Measurements from ENCODE around the gene IPPK.

Gene IPPK

DNA sequence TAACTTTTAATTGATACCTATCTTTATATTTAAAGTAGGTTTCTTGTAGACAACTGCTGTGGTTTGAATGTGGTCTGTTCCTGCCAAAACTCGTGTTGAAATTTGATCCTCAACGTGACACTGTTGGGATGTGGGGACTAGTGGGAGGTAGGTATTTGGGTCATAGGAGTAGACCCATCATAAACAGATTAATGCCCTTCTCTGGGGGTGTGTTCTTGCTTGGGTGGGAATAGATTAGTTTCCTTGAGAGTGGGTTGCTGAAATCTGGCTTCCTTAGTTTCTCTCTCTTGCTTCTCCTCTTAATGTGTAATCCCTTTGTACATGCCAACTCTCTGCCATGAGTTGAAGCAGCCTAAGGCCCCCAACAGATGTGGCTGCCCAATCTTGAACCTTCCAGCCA lies 34.6 kb upstream of the IPPK start:
- TF ChIP-seq, protein P1, sequence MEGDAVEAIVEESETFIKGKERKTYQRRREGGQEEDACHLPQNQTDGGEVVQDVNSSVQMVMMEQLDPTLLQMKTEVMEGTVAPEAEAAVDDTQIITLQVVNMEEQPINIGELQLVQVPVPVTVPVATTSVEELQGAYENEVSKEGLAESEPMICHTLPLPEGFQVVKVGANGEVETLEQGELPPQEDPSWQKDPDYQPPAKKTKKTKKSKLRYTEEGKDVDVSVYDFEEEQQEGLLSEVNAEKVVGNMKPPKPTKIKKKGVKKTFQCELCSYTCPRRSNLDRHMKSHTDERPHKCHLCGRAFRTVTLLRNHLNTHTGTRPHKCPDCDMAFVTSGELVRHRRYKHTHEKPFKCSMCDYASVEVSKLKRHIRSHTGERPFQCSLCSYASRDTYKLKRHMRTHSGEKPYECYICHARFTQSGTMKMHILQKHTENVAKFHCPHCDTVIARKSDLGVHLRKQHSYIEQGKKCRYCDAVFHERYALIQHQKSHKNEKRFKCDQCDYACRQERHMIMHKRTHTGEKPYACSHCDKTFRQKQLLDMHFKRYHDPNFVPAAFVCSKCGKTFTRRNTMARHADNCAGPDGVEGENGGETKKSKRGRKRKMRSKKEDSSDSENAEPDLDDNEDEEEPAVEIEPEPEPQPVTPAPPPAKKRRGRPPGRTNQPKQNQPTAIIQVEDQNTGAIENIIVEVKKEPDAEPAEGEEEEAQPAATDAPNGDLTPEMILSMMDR (IDR thresholded peaks at IDR 0.05; ENCODE audit: extremely low read depth, insufficient read depth, missing control alignments), result no peak
- in situ Hi-C loops (cut with MboI; ENCODE audit: low pct_unique_long_range_greater_than_20kb, low sequenced_read_pairs, unreplicated experiment), result no loop called here
- no peak for DNase-seq (ENCODE audit: low spot score)

DNA sequence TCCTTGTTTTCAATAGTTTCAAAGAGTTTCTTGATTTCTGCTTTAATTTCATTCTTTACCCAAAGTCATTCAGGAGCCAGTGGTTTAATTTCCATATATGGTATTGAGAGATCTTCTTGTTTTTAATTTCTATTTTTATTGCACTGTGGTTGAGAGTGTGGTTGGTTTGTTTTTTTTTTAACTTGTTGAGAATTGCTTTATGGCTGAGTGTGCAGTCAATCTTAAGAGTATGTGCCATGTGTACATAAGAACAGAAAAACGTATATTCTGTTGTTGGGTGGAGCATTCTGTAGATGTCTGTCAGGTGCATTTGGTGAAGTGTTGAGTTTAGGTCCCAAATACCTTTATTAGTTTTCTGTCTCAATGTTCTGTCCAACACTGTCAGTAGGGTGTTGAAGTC lies 26.7 kb upstream of the IPPK start:
- no peak for DNase-seq (ENCODE audit: low spot score)
- TF ChIP-seq, protein P1 (IDR thresholded peaks at IDR 0.05; ENCODE audit: extremely low read depth, insufficient read depth, missing control alignments), result no peak
- in situ Hi-C loops (cut with MboI; ENCODE audit: low pct_unique_long_range_greater_than_20kb, low sequenced_read_pairs, unreplicated experiment), result no loop called here

- in situ Hi-C loops (cut with MboI; ENCODE audit: low pct_unique_long_range_greater_than_20kb, low sequenced_read_pairs, unreplicated experiment), result no loop called here
- DNase-seq (ENCODE audit: low spot score), result no peak
- TF ChIP-seq, protein P1 (IDR thresholded peaks at IDR 0.05; ENCODE audit: extremely low read depth, insufficient read depth, missing control alignments), result no peak
Measured at GRCh38 chr9:92686954-92687353, 17.0 kb upstream of the IPPK start.

GRCh38 chr9:92685022-92685421 lies 15.1 kb upstream of the IPPK start:
- in situ Hi-C loops (cut with MboI; ENCODE audit: low pct_unique_long_range_greater_than_20kb, low sequenced_read_pairs, unreplicated experiment), result no loop called here

DNA sequence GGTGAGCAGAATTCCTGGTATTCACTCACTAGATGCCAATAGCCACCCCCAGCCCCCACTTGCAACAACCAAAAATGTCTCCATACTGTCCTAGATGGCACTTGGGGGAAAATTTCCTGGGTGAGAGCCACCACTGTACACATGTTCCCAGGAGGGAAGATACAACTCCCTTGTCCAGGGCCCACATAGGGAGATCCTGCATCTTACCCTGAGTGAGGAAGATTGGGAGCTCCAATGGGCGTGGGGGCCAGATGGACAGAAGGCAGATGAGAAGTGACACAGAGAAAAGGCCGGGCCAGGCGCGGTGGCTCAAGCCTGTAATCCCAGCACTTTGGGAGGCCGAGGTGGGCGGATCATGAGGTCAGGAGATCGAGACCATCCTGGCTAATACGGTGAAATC lies 12.3 kb upstream of the IPPK start:
- no peak for DNase-seq (ENCODE audit: low spot score)
- in situ Hi-C loops (cut with MboI; ENCODE audit: low pct_unique_long_range_greater_than_20kb, low sequenced_read_pairs, unreplicated experiment), result no loop called here
- TF ChIP-seq, protein P1 (IDR thresholded peaks at IDR 0.05; ENCODE audit: extremely low read depth, insufficient read depth, missing control alignments), result no peak

More at GRCh38 chr9:92685022-92685421, 15.1 kb upstream of the IPPK start:
- TF ChIP-seq, protein P1 (IDR thresholded peaks at IDR 0.05; ENCODE audit: extremely low read depth, insufficient read depth, missing control alignments), result no peak
- DNase-seq (ENCODE audit: low spot score), result no peak

DNA sequence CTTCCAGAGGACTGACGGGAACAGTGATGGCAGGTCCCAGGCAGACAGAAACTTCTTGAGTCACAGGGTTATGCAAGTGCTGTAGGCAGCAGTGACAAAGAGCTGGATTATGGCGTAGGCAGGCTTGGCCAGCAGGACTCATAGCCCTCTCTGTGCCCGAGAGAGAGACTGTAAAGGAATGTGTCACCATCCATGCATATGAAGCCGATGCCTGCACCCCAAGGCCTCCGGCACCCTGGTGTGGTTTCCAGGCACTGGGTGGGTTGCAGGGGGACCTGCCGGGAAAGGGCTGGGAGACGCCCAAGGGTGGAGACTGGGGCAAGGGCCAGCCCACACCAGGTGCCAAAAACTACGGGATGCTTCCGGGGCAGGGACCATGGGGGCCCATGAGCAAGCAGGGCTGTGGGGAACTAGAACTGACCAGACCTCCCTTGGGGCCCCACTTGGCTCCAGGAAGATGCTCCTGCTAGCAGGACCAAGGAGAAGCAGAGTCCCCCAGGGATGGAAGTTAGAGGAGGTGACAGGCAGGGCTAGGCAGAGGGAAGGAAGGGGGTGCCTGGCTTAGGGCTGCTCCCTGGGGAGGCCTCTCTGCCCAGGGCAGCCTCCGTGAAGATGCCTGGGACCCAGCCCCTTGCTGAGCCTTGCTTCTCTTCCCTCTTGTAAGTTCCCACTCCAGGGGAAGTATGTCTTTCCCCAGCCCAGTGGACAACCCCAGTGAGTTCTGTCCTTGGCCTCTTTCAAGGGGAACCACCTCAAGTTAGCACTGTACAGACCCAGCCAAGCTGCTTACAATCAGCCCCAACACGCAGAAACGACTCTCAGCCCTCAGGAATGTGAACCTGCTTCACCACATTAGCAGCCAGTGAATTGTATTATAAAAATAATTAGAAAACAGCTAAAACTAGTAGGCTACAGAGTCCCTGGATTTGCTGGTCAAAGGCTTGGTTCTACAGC lies 10.5 kb upstream of the IPPK start:
- in situ Hi-C loops (cut with MboI; ENCODE audit: low pct_unique_long_range_greater_than_20kb, low sequenced_read_pairs, unreplicated experiment), result no loop called here
- TF ChIP-seq, protein P1 (IDR thresholded peaks at IDR 0.05; ENCODE audit: extremely low read depth, insufficient read depth, missing control alignments), result no peak
- DNase-seq (ENCODE audit: low spot score), result no peak

Data from GM13977 (cell line).